ENCODE data around the gene EFCAB14. TPM values are rescaled to one million over a fixed set of nuclear protein-coding genes. Genes with fewer than 3 reads are reported as not detected.

Gene EFCAB14
- total and polyA plus RNA-seq, 2 donors (not counting 3 experiments of a cell fraction or from before 2014, with no cell fraction given): 30.0 to 81.7 TPM

GRCh38 chr1:46677339-46677738 is 41.6 kb downstream of the EFCAB14 start:
- FAIRE-seq: no peak
- POLR2A ChIA-PET: no interaction called here

More at GRCh38 chr1:46677339-46677738, 41.6 kb downstream of the EFCAB14 start:
- no TSS peak for BruUV-seq (replicated peaks)
- no peak overlapping the region for H3K27ac ChIP-seq (ENCODE audit: insufficient read depth, low read depth, low read length)
- H2AFZ ChIP-seq (ENCODE audit: low read depth, low read length): no peak overlapping the region
- no peak overlapping the region for H3K4me2 ChIP-seq (ENCODE audit: insufficient read depth, low read length)
- H3K4me3 ChIP-seq (replicated peaks in 1 of 3; ENCODE audit: insufficient read depth in 1 of 3, low read depth in 1 of 3, low read length in 3 of 3): no peak overlapping the region
- no peaks in the 10 kb centered on the region for H3K9me1 ChIP-seq (replicated peaks; ENCODE audit: control insufficient read depth, extremely low read depth, insufficient read depth, low read length)
- H3K27me3 ChIP-seq (ENCODE audit: control insufficient read depth in 2 of 2, insufficient read depth in 2 of 2, low read length in 2 of 2): no peaks in the 10 kb centered on the region
- dilution Hi-C loops (cut with MboI; ENCODE audit: extremely low pct_ligation_motif_present, low sequenced_read_pairs) (no loop called here), intact Hi-C loops (cut with micrococcal nuclease) (no loop called here)
- no peak overlapping the region for H3K9ac ChIP-seq (replicated peaks; ENCODE audit: extremely low read depth, insufficient read depth, low read length)
- no peak for DNase-seq (ENCODE audit: low read depth, low spot score)
- H4K20me1 ChIP-seq (replicated peaks; ENCODE audit: control insufficient read depth, extremely low read depth, insufficient read depth, low read length): no peaks in the 10 kb centered on the region
- H3K4me1 ChIP-seq (ENCODE audit: control insufficient read depth, extremely low read depth, insufficient read depth, low read length): peaks cover 14% of the 10 kb centered on the region
- H3K79me2 ChIP-seq (ENCODE audit: control insufficient read depth, insufficient read depth, low read length): no peaks in the 10 kb centered on the region
- CTCF ChIA-PET: interaction anchor here (1.7 kb wide), 1 partner anchor 10 kb away, joined by 5 read pairs; the partner anchor contains the start of gene ATPAF1
- H3K9me3 ChIP-seq (replicated peaks; ENCODE audit: control insufficient read depth, insufficient read depth, low read length): no peaks in the 10 kb centered on the region
- H3K36me3 ChIP-seq (ENCODE audit: control insufficient read depth in 2 of 2, extremely low read depth in 1 of 2, insufficient read depth in 2 of 2, low read length in 2 of 2): peaks cover 4 to 16% of the 10 kb centered on the region in 2 experiments
- TF ChIP-seq CTCF (IDR thresholded peaks at IDR 0.05; ENCODE audit: extremely low read depth in 1 of 2, insufficient read depth in 1 of 2, low read depth in 1 of 2, low read length in 2 of 2) (no peak), JUN (IDR thresholded peaks at IDR 0.05; ENCODE audit: borderline replicate concordance, insufficient read depth, insufficient read length, low read depth) (no peak), POLR2A (IDR thresholded peaks at IDR 0.05; ENCODE audit: low read depth, low read length) (no peak), FOS (IDR thresholded peaks at IDR 0.05; ENCODE audit: borderline replicate concordance, insufficient read depth, low read length) (no peak), MYC (IDR thresholded peaks at IDR 0.05; ENCODE audit: low read depth, low read length) (no peak), MAX (IDR thresholded peaks at IDR 0.05; ENCODE audit: insufficient read depth, insufficient read length) (no peak), EZH2 (IDR thresholded peaks at IDR 0.05; ENCODE audit: borderline replicate concordance, low read depth, low read length, severe bottlenecking) (no peak), GATA2 (IDR thresholded peaks at IDR 0.05; ENCODE audit: insufficient read depth, insufficient read length, low read depth, low read length) (no peak), POLR2AphosphoS5 (IDR thresholded peaks at IDR 0.05; ENCODE audit: insufficient read depth, low read depth, low read length) (no peak)

All from endothelial cell of umbilical vein (primary cell).